ENCODE data around the gene CIART.
"Not testable (repeated sequence)": the region's sequence is repeated elsewhere in the genome, so short reads cannot be mapped to it uniquely, and the experiment has no call there.

CIART gene

GRCh38 chr1:150262388-150263320 is 19.7 kb upstream of the CIART start:
- no peak for DNase-seq

- no peak for DNase-seq
Observed at GRCh38 chr1:150263549-150263948, 18.8 kb upstream of the CIART start.

GRCh38 chr1:150267896-150268295 is 14.5 kb upstream of the CIART start:
- DNase-seq, result no peak

GRCh38 chr1:150268340-150268704 is 14.0 kb upstream of the CIART start:
- DNase-seq, result no peak

GRCh38 chr1:150268705-150269403 is 13.5 kb upstream of the CIART start, which contains the start of gene APH1A:
APH1A (minus strand) TSS chr1:150269016; CDS start chr1:150268810, 206 bp downstream.
- DNase-seq, result peak; percentile 80

- no peak for DNase-seq
Observed at GRCh38 chr1:150269451-150269850, 12.9 kb upstream of the CIART start.

GRCh38 chr1:150271291-150271959 is 10.9 kb upstream of the CIART start:
- DNase-seq, result no peak

- DNase-seq, result no peak
Observed at GRCh38 chr1:150273311-150273710, 9.0 kb upstream of the CIART start.

GRCh38 chr1:150280138-150280707 is 2.1 kb upstream of the CIART start:
- DNase-seq, result no peak

- DNase-seq, result peak; percentile 40
Observed at GRCh38 chr1:150281221-150281757, 1.1 kb upstream of the CIART start.

GRCh38 chr1:150282558-150282958 is 204 bp downstream of the CIART start:
- DNase-seq, result peak; percentile 71

- no peak for DNase-seq
Observed at GRCh38 chr1:150283260-150283659, 906 bp downstream of the CIART start.

- no peak for DNase-seq
Observed at GRCh38 chr1:150288382-150288781, 6.0 kb downstream of the CIART start.

GRCh38 chr1:150288822-150289221 is 6.5 kb downstream of the CIART start:
- DNase-seq, result no peak

GRCh38 chr1:150293433-150294253 is 11.3 kb downstream of the CIART start, which contains the start of gene MRPS21:
MRPS21 (plus strand) TSS chr1:150293861; CDS start chr1:150294367, 506 bp downstream.
- peak; percentile 90 for DNase-seq

- DNase-seq, result no peak
Observed at GRCh38 chr1:150295476-150295875, 13.1 kb downstream of the CIART start.

- no peak for DNase-seq
Observed at GRCh38 chr1:150299716-150300115, 17.4 kb downstream of the CIART start.

GRCh38 chr1:150302338-150302737 is 20.0 kb downstream of the CIART start:
- DNase-seq, result no peak

GRCh38 chr1:150302902-150303301 is 20.5 kb downstream of the CIART start:
- no peak for DNase-seq

GRCh38 chr1:150308585-150308984 is 26.2 kb downstream of the CIART start:
- not testable (repeated sequence) for DNase-seq

- peak; percentile 83 for DNase-seq
Observed at GRCh38 chr1:150309758-150310508, 27.6 kb downstream of the CIART start.

Data from NCI-H2029 treated with DMSO at 0.1 percent for 48 hours (cell line).